Stimulated activated CD8-positive, alpha-beta memory T cell treated with anti-CD3 and anti-CD28 coated beads, Interleukin-15, amount 100 ng/mL, for 1 hour (primary cell): ENCODE measurements around the gene GBX1.

Experiments
- DNase-seq: peaks from one replicate; pipeline ENCODE4 v3.0.0-alpha.2; 2020; ENCODE audit warnings: low read depth

The GBX1 gene

DNA sequence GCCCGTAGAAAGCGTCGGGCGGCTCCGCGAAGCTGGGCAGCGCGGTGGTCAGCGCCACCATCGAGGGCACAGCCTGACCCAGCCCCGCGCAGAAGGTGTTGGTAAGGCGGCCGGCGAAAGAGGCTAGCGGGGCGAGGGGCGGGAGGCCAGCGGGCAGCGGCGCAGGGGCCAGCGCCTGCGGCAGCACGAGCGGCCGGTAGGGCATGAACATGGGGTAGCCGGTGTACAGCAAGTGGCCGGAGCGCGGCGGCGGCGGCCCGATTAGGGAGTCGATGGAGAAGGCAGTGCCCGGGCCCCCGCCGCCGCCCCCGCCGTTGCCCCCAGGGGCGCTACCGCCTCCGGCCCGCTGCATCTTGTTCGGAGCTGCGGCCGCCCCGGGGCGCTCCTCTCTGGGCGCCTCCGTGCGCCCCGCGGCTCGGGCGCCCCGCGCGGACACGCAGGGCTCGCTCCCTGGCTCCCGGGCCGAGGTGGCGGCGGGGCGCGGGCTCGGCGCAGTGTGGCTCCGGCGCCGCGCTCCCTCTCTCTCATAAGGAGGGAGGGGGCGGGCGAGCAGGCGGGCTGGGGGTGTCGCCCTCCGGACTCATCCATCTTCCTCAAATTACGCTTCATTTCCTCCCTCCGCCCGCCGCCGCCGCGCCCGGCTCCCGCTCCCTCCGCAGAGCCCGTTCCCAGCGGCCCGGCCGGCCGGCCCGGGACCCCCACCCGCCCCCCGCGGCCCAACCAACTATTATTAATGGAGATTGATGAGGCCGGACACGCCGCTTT, at the start of gene GBX1:
GBX1 (minus strand) TSS at position 498 of the 765 bp plus-strand sequence; CDS start at position 352, 146 bp downstream.
- DNase-seq, result no peak

DNA sequence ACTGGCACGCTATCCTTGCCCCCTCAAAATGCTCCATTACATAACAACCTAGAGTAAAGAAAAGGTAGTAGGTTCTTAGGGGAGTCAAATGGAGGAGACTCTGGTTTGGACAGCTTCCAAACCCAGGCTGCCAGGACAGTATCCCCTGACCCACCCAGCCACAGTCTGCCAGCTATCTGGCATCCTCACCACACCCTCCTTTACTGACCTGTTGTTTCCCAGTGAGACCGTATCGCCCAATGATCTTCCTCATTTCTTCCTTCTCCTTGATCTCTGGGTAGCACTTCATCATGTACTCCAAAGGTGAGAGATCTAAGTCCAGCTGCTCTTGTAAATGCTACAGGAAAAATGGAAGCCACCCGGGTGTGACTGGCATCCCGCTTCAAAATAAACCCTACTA, 47.9 kb upstream of the GBX1 start:
- DNase-seq, result no peak

DNA sequence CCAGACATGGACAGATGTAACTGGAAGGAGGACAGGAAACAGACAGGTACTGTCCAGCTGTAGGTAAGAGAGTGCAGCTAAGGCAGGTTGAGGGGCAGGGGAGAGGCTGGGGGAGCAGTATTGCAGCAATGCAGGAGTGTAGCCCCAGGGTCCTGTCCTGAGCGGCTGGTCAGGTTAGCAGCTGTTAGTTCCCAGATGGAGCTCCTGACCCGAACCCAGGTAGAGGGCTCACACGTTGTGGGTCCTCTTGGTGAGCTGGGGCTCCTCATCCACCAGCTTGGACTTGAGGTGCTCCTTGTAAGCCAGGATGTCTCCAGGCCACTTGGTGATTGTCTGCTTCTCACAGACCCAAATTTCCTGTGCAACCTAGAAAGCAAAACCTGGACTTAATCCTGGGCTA, 46.3 kb upstream of the GBX1 start:
- DNase-seq, result no peak

DNA sequence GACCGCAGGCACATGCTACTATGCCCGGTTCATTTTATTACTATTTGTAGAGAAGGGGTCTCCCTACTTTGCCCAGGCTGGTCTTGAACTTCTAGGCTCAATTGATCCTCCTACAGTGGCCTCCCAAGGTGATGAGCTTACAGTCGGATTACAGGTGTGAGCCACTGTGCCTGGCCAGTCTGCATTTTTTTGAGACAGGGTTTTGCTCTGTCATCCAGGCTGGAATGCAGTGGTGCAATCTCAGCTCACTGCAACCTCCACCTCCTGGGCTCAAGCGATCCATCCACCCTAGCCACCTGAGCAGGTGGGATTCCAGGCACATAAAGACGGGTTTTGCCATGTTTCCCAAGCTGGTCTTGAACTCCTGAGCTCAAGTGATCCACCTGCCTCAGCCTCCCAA, 45.1 kb upstream of the GBX1 start:
- no peak for DNase-seq

DNA sequence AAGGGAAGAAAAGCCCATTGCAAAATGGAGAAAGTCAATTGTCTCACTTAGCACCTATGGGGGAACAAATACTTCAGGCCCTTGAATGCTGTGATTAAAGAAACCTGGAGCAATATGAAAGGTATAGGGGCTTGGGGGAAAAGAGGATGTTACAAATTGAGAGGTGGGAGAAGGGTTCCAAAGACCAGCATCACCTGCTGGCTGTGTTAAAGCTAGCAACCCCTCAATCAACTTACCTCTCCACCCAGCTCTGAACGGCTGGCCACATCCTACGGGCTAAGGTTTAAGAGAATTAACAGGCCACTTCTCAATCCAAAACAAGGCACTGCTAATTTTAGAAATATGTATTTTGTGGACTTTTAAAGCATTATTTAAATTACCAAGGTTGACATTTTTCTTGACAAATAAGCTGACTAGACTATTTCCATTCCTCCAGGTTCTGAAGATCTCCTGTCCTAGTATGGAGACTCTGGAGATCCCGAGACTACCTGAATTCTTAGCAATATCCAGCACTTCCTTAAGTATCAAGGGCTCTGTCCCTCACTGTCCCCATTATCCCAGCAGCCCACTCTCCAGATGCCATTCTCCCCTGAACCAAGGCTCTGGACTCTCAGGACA, 43.8 kb upstream of the GBX1 start:
- DNase-seq, result no peak

DNA sequence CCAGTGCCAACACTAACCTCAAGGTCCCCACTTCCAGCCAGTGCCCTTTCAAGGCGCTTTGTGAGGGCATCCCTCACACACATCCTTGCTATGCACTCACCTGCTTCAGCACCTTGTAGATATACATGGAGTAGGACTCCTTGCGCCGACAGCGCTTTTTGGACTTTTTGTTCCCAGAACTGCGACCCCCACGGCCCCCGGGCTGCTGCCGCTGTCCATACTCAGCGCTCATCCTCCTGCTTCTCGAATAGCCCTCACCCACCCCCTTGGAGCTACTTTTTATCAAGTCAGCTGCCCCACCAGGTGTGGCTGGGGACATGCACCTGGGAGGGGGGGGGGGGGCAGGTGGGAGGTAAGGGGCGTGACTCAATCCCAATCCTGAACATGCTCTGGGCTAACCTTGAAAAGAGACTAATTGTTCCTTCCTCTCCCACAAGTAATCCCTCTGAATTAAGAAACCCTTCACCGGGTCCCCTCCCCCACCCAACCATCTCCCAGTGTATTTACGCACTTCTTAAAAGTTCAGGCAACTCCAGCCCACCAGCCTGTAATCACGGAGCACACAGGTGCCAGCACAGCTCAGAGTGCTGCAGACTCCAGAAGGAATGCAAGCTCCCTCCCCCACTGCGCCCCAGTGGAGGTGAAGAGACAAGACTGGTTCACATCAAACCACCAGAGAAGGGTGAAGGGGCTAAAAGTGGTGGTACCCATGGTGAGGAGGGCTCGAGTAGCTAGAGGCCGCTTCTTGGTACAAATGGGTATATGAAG, 42.8 kb upstream of the GBX1 start, which contains the start of gene H2BK1:
H2BK1 (minus strand) TSS at position 402 of the 768 bp plus-strand sequence; CDS start at position 232, 170 bp downstream.
- no peak for DNase-seq

DNA sequence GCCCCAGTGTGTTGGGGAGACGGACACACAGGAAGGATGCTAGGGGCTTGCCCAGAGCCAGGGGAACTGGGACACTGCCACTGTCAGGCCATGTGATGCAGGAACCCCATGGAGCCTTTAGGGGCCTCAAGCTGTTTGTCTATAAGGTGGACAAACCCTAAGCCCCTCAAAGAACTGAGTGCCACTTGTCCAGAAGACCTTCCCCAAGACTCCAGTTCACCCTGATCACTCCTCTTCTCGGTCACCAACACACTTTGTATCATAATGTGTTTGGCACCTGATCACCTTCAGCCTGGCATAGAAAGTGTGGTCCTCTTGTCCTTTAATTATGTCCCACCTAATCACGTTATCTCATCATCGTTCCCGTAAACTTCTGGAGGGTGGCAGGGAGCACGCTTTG, 42.1 kb upstream of the GBX1 start:
- no peak for DNase-seq

DNA sequence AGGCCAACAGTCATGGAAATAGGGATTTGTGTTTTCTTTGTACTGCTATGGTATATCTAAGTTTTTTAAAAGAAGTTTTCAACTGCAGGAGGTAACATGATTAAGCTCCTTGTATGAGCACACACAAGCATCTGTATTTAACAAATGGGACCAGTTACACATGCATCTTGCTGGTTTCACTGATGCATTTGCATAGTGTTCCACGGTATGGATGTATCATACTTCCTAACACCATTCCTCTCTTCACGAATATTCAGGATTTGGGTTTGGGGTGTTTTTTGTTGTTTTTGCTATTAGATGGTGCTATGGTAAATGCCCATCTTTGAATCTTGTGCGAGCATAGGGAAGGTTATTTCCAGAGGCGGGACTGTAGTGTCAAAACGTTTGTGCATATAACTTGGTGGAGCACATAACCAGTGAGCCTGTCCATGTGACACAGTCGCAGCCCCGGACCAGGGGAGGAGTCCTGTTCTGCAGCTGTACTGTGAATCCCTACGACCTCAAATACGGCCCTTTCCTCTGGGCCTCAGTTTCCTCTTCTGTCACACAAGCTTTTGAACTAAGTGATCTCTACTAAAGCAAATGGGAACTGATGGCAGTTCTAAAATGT, 40.9 kb upstream of the GBX1 start:
- DNase-seq, result no peak

DNA sequence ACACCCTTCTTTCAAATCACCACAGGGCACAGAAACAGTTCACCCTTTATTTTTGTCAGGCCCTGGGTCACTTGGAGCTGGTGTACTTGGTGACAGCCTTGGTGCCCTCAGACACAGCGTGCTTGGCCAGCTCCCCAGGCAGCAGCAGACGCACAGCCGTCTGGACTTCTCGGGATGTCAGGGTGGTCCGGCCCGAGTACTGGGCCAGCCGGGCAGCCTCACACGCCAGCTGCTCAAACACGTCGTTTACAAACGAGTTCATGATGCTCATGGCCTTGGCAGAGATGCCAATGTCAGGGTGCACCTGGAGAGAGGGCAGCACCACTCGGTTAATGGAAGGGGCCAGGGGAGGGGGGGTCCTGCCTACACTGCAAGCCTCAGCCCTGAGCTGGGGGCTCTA, 40.3 kb upstream of the GBX1 start:
- DNase-seq, result no peak

DNA sequence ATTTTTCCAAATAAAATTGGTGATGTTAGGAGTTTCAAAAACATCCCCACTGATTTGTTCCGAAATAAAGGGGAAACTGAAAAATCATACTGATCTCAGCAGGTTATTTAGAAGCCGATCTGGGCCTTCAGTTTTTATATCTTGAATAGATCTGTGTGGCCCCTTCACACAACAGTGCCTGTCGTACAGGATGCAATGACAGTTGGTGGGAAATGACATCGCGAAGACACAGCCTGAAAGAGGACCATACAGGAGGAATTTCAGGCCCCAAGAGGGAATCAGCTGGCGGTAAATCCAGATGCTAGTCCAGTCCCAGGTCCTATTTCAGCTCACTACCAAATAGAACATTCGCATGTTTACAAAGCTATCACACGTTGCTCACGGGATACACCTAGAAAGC, 39.8 kb upstream of the GBX1 start:
- DNase-seq, result no peak

DNA sequence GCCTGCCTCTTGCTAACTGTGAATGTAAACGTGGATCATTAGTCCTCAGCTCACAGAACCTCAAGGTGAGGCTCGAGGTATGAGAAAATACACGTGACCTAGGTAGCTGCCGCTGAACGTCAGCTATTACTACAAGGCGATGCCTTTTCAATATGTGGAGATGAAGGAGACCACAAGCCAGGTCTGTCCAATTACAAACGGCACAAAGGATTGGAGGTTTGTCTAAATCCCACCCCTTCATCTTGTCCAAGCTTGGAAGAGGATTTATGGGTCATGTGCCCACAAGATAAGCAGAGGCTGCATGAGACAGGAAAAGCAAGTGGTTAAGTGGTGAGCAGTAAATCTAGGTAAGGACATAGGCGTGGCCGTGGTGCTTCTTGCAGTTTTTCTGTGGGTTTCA, 39.4 kb upstream of the GBX1 start:
- DNase-seq, result no peak

DNA sequence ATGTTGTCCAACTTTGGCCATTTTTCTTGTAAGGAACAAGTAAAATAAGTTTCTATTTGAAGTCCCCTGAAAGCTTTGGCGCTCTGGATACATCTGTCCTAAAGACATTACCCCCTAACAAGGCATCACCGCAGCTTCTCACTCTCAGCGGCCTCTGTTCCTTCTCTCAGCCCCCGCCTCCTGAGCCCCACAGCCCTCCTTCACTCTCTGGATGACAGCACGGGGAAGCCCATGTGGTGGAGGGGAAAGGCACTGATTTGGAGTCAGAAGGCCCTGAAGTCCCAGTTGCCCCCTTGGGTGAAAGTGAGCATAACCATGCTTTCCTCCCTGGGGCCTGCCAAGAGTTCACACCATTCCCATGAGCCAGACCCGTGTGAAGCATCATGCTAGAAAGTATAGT, 38.2 kb upstream of the GBX1 start:
- DNase-seq, result no peak

DNA sequence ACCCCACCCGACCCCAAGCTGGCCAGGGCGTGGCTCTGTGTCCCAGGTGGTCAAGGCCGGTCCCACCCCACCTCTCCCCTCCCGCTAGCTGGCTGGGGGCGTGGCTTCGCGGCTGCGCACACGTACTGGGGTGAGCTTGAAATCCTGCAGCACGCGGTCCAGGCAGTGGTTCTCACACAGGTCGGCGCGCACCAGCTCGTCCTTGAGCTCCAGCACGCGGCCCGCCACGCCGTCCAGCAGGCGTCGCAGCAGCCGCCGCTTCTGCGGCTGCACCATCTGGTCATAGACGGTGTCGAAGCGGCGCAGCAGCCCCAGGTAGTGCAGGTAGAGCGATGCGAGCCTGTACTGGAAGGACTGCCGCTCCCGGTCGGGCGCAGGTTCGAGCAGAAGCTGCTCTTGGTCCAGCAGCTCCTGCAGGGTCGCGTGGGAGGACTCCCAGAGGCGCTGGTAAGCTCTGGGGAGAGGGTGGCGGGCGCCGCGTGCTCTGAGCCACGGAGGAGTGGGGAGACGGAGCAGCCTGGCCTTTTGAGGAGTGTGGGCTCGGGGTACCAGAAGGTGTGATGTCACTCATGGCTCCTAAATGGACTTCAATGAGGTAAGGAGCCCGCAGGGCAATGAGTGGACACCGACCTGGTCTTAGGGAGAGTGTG, 37.0 kb upstream of the GBX1 start:
- no peak for DNase-seq

DNA sequence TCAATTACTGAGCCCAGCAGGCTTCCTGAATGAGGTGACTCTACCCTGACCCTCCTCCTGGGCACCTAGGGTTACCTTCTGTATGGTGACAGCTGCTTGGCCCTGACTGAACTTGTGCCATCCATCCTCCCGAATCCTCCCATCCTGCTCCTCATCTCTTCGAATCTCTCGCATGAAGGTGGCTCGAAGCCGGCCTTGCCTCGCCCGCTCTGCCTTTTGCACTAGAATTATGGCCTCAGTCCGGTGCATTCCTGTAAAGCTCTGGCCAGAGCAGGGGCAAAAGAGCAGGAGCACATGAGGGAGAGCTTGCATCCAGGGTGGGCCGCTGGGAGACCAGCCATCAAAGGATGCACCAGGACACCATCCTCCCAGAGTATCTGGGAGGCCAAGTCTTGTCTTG, 35.3 kb upstream of the GBX1 start:
- no peak for DNase-seq

DNA sequence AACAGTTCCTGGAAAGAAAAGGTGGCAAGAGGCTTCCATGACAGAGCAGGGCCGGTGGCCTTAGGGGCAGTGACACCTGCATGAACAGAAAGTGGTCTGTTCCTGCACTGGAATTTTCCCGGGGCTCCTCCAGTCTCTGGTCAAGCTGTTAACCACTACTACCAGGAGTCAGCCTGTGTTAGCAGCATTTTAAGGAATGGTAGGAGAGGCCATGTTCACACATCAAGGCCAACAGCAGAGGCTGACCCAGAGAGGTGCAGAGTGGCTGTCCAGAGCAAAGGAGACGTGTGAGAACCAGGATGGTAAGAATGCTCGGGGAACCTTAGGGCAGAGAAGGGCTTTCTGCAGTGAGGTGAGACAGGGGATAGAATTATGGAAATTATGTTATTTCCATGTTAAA, 34.3 kb upstream of the GBX1 start:
- DNase-seq, result no peak

DNA sequence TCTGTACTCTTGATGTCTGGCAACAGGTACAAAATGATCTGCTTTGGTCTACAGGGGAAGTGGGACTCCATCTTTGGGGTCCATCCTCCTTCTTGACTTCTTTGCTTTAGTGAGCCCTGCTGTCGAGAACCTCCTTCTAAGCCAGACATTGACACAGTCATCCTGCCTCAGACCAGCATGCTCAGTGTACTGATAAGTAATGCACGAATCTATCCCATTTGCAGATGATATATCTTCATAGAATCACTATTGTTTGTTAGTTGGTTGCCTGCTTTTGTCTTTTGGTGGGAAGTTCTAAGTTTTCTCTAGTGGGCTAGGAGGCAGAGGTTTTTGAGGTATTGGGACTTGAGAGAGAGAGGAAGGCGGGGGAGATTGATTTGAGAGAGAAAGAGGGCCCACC, 33.9 kb upstream of the GBX1 start:
- no peak for DNase-seq

DNA sequence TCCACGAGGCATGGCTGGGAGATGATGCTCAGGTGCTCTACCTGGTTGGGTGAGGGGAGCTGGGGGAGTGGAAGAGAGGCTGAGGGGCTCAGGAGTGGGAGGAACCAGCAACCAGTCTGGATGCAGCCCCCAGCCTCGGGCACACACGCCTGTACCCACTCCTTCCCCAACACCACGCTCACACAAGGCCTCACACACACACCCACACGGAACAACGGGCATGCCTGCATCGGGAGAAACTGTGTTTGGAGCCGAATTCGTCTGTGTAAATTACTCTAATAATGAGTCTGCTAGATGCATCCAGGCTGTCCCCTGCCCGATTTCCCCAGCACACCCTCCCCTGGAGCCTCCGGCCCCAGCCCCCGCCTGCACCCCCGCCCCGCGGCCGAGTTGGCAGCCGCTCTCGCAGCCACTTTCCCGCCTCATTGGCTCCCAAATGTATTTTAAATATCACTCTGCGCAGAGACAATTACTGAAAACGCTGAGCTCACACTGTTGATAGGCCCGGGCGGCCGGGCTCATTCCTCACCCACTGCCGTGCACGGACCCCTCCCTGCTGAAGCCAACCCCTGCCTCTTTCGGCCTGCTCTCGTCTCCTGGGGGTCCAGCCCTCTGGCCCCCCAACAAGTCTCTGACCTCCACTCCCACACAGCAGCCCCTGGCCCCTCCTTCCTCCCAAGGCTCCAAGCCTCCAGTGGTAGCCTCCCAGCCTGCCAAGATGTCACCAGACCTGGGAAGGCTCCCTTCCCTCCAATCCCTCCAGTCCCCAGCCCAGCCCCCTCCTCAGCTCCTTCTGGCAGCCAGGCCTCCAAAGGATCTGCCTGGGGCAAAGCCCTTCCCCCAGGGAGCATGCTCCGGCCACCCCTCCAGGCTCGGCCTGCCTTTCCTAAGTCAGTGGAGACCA, 31.7 kb upstream of the GBX1 start:
- no peak for DNase-seq

DNA sequence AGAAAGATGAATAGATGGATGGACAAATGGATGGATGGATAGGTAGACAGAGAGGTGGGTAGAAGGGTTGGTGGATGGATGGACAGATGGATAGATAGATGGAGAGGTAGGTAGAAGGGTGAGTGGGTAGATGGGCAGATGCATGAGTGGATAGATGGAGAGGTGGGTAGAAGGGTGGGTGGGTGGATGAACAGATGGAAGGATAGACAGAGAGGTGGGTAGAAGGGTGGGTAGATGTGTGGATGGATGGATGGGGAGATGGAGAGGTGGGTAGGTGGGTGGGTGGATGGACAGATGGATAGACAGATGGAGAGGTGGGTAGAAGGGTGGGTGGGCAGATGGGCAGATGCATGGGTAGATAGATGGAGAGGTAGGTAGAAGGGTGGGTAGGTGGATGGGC, 30.4 kb upstream of the GBX1 start:
- no peak for DNase-seq

DNA sequence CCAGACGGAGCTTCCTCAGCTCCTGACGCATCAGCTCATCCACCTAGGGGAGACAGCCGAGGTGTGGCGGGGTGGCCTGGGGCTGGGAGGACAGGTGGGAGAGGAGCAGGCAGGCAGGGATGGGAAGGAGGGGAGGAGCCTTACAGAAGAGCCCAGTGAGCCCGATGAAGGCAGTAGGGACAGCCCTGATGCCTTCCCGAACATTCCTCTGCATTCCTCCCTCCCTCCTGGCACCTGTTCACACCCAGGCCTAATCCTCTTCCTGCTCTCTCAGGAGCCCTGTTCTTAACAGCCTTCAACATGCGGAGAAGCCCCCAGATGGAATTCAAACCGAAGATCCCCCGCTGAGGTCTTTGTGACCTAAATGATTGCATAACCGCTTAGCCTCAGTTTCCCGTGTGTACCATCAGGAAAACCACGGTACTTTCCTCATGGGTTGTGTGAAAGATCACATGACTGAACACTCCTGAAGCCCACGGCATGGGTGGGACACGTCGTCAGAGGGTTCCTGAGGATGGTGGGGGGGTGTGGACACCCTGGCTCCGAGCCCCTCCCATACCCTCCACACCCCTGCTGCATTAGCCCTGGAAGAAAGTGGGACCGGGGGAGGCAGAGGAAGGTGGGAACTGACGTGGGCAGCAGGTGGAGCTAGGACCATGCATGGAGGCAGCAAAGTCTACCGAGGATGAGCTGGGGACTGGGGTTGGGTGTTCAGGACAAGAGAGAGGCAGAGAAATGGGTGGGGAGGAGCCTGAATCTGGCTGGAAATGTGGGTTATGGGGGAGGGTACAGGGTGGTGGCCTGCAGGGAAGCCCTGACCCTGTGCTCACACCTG, 28.3 kb upstream of the GBX1 start:
- no peak for DNase-seq

DNA sequence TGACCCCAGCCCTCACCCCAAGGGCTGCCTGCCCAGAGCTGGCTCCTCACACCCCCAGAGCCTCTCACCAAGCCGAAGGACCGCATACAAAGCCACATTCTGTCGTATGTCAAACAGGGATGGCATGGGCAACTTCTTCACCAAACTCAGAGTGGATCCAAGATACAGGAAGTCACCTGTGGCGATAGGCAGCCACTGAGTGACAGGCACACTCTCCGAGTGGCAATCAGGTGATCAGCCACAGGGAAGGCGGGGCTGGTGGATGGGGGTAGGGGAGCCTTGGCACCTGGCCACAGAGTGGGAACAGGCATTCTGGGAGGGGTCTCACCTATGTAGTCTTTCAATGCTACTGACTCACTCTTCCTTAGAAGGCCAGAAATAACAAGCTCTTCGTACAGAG, 26.7 kb upstream of the GBX1 start:
- DNase-seq, result no peak
